Vein endothelial cell (primary cell): ENCODE data around the gene MBD3L1. TPM values are rescaled to one million over a fixed set of nuclear protein-coding genes. Genes with fewer than 3 reads are reported as not detected.

Source experiments
- total RNA-seq: library from RNA; depleted of rRNA; stranded (reverse); fragments of >200 nt; gene quantifications from 2 replicates; pipeline ENCODE4 v1.2.3, GENCODE V29; 2012

Gene MBD3L1
- not detected in 2 replicates for total RNA-seq

DNA sequence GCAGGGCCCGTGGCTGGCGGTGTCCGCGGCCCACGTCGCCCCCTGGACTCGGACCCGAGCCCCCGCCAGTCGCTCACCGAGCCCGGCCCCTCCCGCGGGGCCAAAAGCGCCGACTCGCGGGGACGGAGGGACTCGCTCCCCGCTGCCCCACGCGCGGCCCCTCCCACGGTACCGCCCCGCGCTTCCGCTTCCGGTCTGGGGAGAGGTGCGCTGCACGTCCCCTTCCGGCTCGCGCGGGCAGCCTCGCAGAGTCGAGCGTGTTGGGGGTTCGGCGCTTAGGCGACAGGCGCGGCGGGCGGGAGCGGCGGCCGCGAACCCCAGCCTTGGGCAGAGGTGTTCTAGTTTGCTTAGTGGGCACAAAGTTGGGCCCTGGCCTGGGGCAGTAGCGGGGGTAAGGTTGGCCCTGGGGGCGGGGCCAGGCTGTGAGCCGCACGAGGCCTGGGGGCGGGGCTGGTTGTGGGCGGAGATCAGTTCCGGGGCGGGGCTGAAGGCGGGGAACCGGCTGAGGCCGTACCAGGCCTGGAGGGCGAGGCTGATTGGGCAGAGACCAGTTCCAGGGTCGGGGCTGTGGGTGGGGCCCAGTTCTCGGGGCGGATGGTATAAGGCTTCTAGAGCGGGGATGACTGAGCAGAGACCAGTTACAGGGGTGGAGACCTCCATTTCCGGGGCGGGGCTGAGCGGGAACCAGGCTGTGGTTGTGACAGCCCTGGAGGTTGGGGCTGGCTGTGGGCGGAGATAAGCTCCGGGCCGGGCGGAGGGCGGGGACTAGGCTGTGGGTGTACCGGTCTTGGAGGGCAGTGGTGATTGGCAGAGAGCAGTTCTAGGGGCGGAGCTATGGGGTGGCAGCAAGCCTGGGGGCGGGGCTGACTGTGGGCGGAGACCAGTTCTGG is at the start of gene MBD3L1, which contains the start of gene ZNF558:
MBD3L1 (plus strand) TSS at position 246 of the 890 bp plus-strand sequence. CDS start 10,302 bp downstream, outside the sequence.
ZNF558 (minus strand) TSS at position 173 of the 890 bp plus-strand sequence. CDS start 9,645 bp downstream, outside the sequence.

Other genes with a start within 250 kb of the MBD3L1 start
- gene ADAMTS10, start 221.7 kb upstream of the MBD3L1 start, total RNA-seq, result 8.0 and 11.1 TPM in 2 replicates
- not detected in 2 replicates for gene NFILZ, start 201.7 kb upstream of the MBD3L1 start, total RNA-seq
- gene ACTL9, start 133.6 kb upstream of the MBD3L1 start, total RNA-seq, result not detected in 2 replicates
- gene OR2Z1, start 110.7 kb upstream of the MBD3L1 start, total RNA-seq, result not detected in 2 replicates
- gene ZNF558, start 73 bp upstream of the MBD3L1 start, total RNA-seq, result 2.0 and 5.4 TPM in 2 replicates
- gene MUC16, start 178.0 kb downstream of the MBD3L1 start, total RNA-seq, result not detected in 2 replicates